Esophagus muscularis mucosa (tissue), 4 donors: ENCODE data around the gene DDR1. TPM values are rescaled to one million over a fixed set of nuclear protein-coding genes. Genes with fewer than 3 reads are reported as not detected.

Source experiments
- DNase-seq: peaks from one replicate; pipeline ENCODE4 v3.0.0-alpha.2; 2017; ENCODE audit errors: extremely low spot score
- H3K27ac ChIP-seq, 4 donors: fragments of 200-600 bp; sonication (generic); replicated peaks in 1 of 4; 1 replicate in 3 of 4; 2 replicates in 1 of 4; pipeline ENCODE4 v1.5.1; 2016 to 2019; ENCODE audit warnings: mild to moderate bottlenecking in 1 of 4
- H3K27me3 ChIP-seq, 4 donors: fragments of 200-600 bp; sonication (generic); one replicate each; pipeline versions ENCODE4 v1.5.1 to v1.6.0; 2016 to 2019
- H3K36me3 ChIP-seq, 4 donors: fragments of 200-600 bp; sonication (generic); one replicate each; pipeline ENCODE4 v1.5.1; 2016 to 2019
- H3K4me1 ChIP-seq, 4 donors: fragments of 200-600 bp; sonication (generic); one replicate each; pipeline ENCODE4 v1.5.1; 2016 to 2019
- H3K4me3 ChIP-seq, 4 donors: fragments of 200-600 bp; sonication (generic); 1 replicate in 2 of 4; 2 replicates in 2 of 4; pipeline ENCODE4 v1.5.1; 2016 to 2019; ENCODE audit warnings: mild to moderate bottlenecking in 4 of 4, moderate library complexity in 1 of 4
- H3K9me3 ChIP-seq, 4 donors: fragments of 200-600 bp; sonication (generic); 1 replicate in 3 of 4; 2 replicates in 1 of 4; pipeline ENCODE4 v1.5.1; 2016 to 2019
- EP300 ChIP-seq: sonication (generic); formaldehyde crosslinking; IDR thresholded peaks from one replicate; pipeline ENCODE4 v1.6.1; 2017; ENCODE audit warnings: antibody characterized with exemption
- POLR2A ChIP-seq: fragments of 450-650 bp; IDR thresholded peaks from one replicate; pipeline ENCODE4 v1.6.1; 2017; ENCODE audit warnings: antibody characterized with exemption, moderate library complexity, mild to moderate bottlenecking, low read depth
- POLR2AphosphoS5 ChIP-seq, 2 donors: sonication (generic); formaldehyde crosslinking; IDR thresholded peaks; one replicate each; pipeline ENCODE4 v1.6.1; 2017; ENCODE audit warnings: antibody characterized with exemption in 2 of 2
- WGBS: methylation state at CpG from one replicate; pipeline ENCODE4 v1.1.5; 2018; 5-methylcytosine and 5-hydroxymethylcytosine counted together
- intact Hi-C: fragments of 100-400 bp; cut with DNase I; formaldehyde crosslinking; loops from one replicate; pipeline ENCODE4 v1.15.1; 2023
- total RNA-seq, 4 donors: library from RNA; depleted of rRNA; stranded (reverse); fragments of >200 nt; gene quantifications; one replicate each; pipeline versions ENCODE4 v1.1.0 to v1.2.1, GENCODE V29; 2016
- TF ChIP-seq, protein P1 (sequence below), 3 experiments: fragments of 200-600 bp in 2 of 3; fragments of 450-650 bp in 1 of 3; sonication (generic) in 2 of 3; IDR thresholded peaks; one replicate each; pipeline ENCODE4 v1.5.1; 2017 to 2019; ENCODE audit warnings: antibody characterized with exemption in 3 of 3, mild to moderate bottlenecking in 2 of 3, moderate library complexity in 1 of 3

Gene DDR1
- total RNA-seq, 4 donors from 2014 or later, result 10.4 to 37.9 (median 23.3) TPM

DNA sequence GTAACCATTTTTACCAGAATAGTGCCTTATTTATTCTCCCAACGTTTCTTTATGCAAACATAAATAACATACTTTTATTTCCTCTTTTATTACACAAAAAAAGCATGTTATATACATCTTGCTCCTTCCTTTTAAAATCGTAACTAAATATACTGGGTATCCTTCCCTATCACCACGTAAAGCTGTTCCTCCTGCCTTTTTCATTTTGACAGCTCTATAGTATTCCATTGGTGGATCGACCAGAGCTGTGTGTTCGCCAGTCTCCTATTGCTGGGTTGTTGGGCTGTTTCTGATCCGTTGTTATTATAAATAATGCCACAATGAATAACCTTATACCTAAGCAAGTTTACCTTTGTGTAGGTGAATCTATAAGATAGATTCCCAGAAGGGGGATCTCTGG, 46.9 kb upstream of the DDR1 start:
- DNase-seq, result no peak
- Histone ChIP-seq H3K27me3 (no peaks in the 10 kb centered on the region), H3K36me3 (no peaks in the 10 kb centered on the region), H3K4me3 (no peak overlapping the region), H3K27ac (no peak overlapping the region), H3K9me3 (no peaks in the 10 kb centered on the region), H3K4me1 (peaks cover 14 to 28% (median 20%) of the 10 kb centered on the region in 4 donors)
- TF ChIP-seq POLR2A, result no peak
- TF ChIP-seq, protein P1, sequence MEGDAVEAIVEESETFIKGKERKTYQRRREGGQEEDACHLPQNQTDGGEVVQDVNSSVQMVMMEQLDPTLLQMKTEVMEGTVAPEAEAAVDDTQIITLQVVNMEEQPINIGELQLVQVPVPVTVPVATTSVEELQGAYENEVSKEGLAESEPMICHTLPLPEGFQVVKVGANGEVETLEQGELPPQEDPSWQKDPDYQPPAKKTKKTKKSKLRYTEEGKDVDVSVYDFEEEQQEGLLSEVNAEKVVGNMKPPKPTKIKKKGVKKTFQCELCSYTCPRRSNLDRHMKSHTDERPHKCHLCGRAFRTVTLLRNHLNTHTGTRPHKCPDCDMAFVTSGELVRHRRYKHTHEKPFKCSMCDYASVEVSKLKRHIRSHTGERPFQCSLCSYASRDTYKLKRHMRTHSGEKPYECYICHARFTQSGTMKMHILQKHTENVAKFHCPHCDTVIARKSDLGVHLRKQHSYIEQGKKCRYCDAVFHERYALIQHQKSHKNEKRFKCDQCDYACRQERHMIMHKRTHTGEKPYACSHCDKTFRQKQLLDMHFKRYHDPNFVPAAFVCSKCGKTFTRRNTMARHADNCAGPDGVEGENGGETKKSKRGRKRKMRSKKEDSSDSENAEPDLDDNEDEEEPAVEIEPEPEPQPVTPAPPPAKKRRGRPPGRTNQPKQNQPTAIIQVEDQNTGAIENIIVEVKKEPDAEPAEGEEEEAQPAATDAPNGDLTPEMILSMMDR (IDR thresholded peaks at IDR 0.05), result no peak
- 88% methylated on average over 6 of the region's 6 CpGs for WGBS
- intact Hi-C loops, result no loop called here

GRCh38 chr6:30837870-30838269, 46.4 kb upstream of the DDR1 start:
- WGBS, result 26% methylated on average over 1 of the region's 1 CpG
- intact Hi-C loops, result no loop called here
- Histone ChIP-seq H3K36me3 (no peaks in the 10 kb centered on the region), H3K27ac (no peak overlapping the region), H3K4me1 (peaks cover 14 to 32% (median 21%) of the 10 kb centered on the region in 4 donors), H3K4me3 (no peak overlapping the region), H3K27me3 (no peaks in the 10 kb centered on the region), H3K9me3 (no peaks in the 10 kb centered on the region)
- no peak for TF ChIP-seq POLR2AphosphoS5 (IDR thresholded peaks at IDR 0.05)
- TF ChIP-seq POLR2A, result no peak
- no peak for TF ChIP-seq EP300
- TF ChIP-seq, protein P1 (IDR thresholded peaks at IDR 0.05), result no peak
- no peak for DNase-seq

GRCh38 chr6:30839671-30840070, 44.6 kb upstream of the DDR1 start:
- WGBS, result 82% methylated on average over 2 of the region's 2 CpGs
- H3K9me3 ChIP-seq, result no peaks in the 10 kb centered on the region
- no peaks in the 10 kb centered on the region for H3K36me3 ChIP-seq
- intact Hi-C loops, result no loop called here
- no peak for DNase-seq
- TF ChIP-seq POLR2AphosphoS5 (IDR thresholded peaks at IDR 0.05) (no peak), EP300 (no peak), POLR2A (no peak)
- TF ChIP-seq, protein P1 (IDR thresholded peaks at IDR 0.05), result no peak
- no peaks in the 10 kb centered on the region for H3K27me3 ChIP-seq
- H3K4me3 ChIP-seq, result no peak overlapping the region
- peaks cover 28 to 50% (median 39%) of the 10 kb centered on the region in 4 donors for H3K4me1 ChIP-seq
- no peak overlapping the region for H3K27ac ChIP-seq

- H3K9me3 ChIP-seq, result no peaks in the 10 kb centered on the region
- H3K27me3 ChIP-seq, result no peaks in the 10 kb centered on the region
- no peak overlapping the region for H3K4me3 ChIP-seq
- no peaks in the 10 kb centered on the region for H3K36me3 ChIP-seq
- intact Hi-C loops, result no loop called here
- H3K4me1 ChIP-seq, result peaks cover 28 to 54% (median 39%) of the 10 kb centered on the region in 4 donors
- no peak for DNase-seq
- TF ChIP-seq, protein P1 (IDR thresholded peaks at IDR 0.05), result no peak
- no peak for TF ChIP-seq POLR2AphosphoS5 (IDR thresholded peaks at IDR 0.05)
- no peak for TF ChIP-seq POLR2A
- no peak for TF ChIP-seq EP300
- no peak overlapping the region for H3K27ac ChIP-seq
- WGBS, result 66% methylated on average over 9 of the region's 9 CpGs
These were observed 44.0 kb upstream of the DDR1 start for GRCh38 chr6:30840084-30840934.
